22Rv1 (cell line): ENCODE measurements around the gene CFAP107.
A peak's percentile ranks its signal among the peaks of the same experiment; 100 is the strongest.

Experiments
- H3K27ac ChIP-seq: fragments of 450-650 bp; 2 replicates; pipeline ENCODE4 v1.5.1; 2017
- ZFX ChIP-seq: fragments of 450-650 bp; IDR thresholded peaks from 2 replicates; pipeline ENCODE4 v1.6.1; 2017; ENCODE audit warnings: antibody characterized with exemption, borderline replicate concordance
- TF ChIP-seq, protein P1 (sequence below): fragments of 450-650 bp; IDR thresholded peaks from 2 replicates; pipeline ENCODE4 v1.5.1; 2017; ENCODE audit warnings: mild to moderate bottlenecking

The CFAP107 gene

DNA sequence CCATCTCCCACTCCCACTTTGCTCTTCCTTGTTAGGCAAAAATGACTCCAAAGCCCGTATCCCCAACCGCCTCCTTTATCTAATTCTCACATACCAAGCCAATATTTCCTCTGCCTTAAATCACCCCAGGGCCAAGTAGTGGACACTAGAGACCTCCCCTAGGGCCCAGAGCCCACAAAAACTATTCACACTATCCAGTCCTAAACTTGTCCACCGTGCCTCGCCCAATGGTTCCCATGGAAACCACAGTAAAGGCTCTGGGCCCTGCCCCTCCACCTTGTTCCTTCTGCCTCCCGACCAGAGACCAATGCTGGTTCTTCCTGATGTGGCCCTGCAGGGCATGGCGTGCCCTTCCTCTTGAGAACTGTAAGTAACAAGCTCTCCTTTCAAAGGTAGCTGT is 11.8 kb downstream of the CFAP107 start:
- TF ChIP-seq ZFX: no peak
- TF ChIP-seq, protein P1, sequence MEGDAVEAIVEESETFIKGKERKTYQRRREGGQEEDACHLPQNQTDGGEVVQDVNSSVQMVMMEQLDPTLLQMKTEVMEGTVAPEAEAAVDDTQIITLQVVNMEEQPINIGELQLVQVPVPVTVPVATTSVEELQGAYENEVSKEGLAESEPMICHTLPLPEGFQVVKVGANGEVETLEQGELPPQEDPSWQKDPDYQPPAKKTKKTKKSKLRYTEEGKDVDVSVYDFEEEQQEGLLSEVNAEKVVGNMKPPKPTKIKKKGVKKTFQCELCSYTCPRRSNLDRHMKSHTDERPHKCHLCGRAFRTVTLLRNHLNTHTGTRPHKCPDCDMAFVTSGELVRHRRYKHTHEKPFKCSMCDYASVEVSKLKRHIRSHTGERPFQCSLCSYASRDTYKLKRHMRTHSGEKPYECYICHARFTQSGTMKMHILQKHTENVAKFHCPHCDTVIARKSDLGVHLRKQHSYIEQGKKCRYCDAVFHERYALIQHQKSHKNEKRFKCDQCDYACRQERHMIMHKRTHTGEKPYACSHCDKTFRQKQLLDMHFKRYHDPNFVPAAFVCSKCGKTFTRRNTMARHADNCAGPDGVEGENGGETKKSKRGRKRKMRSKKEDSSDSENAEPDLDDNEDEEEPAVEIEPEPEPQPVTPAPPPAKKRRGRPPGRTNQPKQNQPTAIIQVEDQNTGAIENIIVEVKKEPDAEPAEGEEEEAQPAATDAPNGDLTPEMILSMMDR: no peak
- H3K27ac ChIP-seq: no peak overlapping the region

DNA sequence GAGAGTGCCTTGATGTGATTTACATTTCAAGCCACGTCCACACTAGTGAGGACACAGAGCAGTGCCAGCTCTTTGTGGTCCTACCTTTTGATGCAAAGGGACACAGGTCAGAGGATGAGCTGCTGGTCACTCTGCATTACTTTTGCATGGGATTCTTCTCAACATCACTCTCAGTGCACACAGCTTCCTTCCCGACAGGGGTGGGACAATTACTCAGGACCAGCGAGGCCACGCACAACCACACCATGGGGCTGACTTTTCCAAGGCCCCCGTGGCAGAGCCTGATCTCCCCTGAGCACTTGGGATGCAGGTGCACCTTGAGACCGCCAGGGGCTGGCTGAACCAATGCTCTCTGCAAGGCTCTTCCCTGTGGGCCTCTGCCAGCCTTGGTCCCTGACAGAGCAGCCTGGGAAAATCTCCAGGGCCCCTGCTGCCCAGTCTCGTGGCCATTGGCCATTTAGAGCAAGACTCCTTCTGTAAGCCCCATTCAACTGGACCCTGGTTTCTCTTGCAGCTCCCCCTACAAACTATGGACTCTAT is 14.3 kb downstream of the CFAP107 start:
- H3K27ac ChIP-seq: no peak overlapping the region
- no peak for TF ChIP-seq ZFX
- TF ChIP-seq, protein P1: peak; percentile 31

- no peak for TF ChIP-seq ZFX
- TF ChIP-seq, protein P1: no peak
Observed at GRCh38 chr1:12761781-12762180, 15.8 kb downstream of the CFAP107 start.

DNA sequence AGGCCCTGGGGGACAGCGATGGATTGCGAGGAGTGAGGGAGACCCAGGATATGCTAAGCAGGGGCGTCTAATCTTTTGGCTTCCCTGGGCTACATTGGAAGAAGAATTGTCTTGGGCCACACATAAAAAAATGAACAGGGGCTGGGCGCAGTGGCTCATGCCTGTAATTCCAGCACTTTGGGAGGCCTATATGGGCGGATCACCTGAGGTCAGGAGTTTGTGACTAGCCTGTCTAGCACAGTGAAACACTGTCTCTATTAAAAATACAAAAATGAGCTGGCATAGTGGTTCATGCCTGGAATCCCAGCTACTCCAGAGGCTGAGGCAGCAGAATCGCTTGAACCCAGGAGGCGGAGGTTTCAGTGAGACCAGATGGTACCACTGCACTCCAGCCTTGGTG is 16.8 kb downstream of the CFAP107 start:
- TF ChIP-seq, protein P1: no peak
- no peak for TF ChIP-seq ZFX
- H3K27ac ChIP-seq: no peak overlapping the region

More at GRCh38 chr1:12761781-12762180, 15.8 kb downstream of the CFAP107 start:
- H3K27ac ChIP-seq: no peak overlapping the region

DNA sequence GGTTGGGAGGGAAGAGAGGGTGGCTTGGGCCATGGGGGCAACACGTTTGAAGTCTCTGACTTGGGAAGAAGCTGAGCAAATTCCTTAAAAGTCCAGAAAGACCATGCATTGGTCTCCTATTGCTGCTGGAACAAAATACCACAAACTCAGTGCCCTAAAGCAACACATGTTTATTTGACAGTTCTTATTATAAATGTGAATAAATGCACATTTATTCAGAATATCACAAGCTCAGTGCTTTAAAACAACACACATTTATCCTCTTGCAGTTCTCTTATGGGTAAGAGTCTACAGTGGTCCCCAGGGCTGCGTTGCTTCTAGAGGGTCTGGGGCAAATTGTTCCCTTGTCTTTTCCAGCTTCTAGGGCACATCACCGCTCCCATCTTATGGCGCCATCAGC is 17.5 kb downstream of the CFAP107 start:
- no peak overlapping the region for H3K27ac ChIP-seq
- no peak for TF ChIP-seq ZFX
- TF ChIP-seq, protein P1: no peak

GRCh38 chr1:12764016-12764415 is 18.0 kb downstream of the CFAP107 start:
- H3K27ac ChIP-seq: no peak overlapping the region
- TF ChIP-seq, protein P1: no peak
- no peak for TF ChIP-seq ZFX

GRCh38 chr1:12769031-12769430 is 23.0 kb downstream of the CFAP107 start:
- TF ChIP-seq ZFX: no peak
- TF ChIP-seq, protein P1: no peak
- no peak overlapping the region for H3K27ac ChIP-seq
